Measurements from ENCODE around the gene HJV. TPM values are rescaled to one million over a fixed set of nuclear protein-coding genes. Genes with fewer than 3 reads are reported as not detected.

HJV gene
- total and polyA plus RNA-seq, 2 of the 4 experiments (the other 2 are of a cell fraction), result not detected

DNA sequence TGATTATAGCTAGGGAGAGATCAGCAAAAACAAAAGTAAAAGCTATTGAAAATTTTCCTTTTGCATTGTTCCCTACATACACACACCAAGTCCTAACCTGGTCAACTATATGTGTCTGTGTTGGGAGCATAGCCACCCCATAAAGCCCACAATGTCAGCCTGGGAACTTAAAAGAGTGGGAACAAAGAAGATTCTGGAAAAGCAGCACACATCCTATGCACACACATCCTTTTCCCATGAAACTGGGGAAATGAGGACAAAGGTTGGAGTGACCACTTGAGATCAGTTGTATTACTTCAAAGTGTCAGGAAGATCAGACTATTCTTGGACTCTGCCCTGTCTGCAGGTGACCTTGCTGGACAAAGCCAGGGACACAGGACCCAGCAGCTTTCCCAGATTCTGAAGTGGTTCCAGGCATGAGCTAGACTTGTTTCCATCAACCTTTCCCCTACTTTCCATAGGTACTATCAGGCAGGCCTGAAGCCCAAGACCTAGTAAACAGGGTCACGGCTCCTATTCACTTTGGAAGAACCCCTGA lies 41.0 kb downstream of the HJV start:
- WGBS, 2 experiments (ENCODE audit: extremely low coverage in 2 of 2, insufficient read length in 1 of 2), result no CpG with 5 or more reads among the region's 1 CpG
- H3K9ac ChIP-seq (ENCODE audit: low read depth, low read length), result no peak overlapping the region
- H3K27ac ChIP-seq (ENCODE audit: insufficient read depth, low read length), result peak overlapping the region; percentile 23; the same call in 1 of the 2 replicates
- peak overlapping the region; percentile 85 for H4K5ac ChIP-seq (ENCODE audit: low read depth, low read length)
- in situ Hi-C loops (cut with MboI; ENCODE audit: low sequenced_read_pairs), result no loop called here
- peak overlapping the region; percentile 93 for H2BK120ac ChIP-seq (ENCODE audit: low read depth, low read length)
- peak overlapping the region; percentile 20 to 91; a peak in 3 of 4 replicates for H4K8ac ChIP-seq (ENCODE audit: low read depth in 2 of 2, low read length in 2 of 2)
- peak overlapping the region; percentile 82 for H2AK5ac ChIP-seq (ENCODE audit: low read depth, low read length)
- POLR2A ChIA-PET (ENCODE audit: unreplicated experiment), result interaction anchor here (2.4 kb wide), 1 partner anchor 10 kb away, joined by 11 read pairs; no protein-coding TSS in a partner anchor
- CTCF ChIA-PET, result interaction anchor here (1.1 kb wide), 1 partner anchor 53 kb away, joined by 3 read pairs; the partner anchor contains the start of gene RBM8A
- peak overlapping the region; percentile 89 for H2BK5ac ChIP-seq (ENCODE audit: low read depth, low read length, poor library complexity, severe bottlenecking)
- TF ChIP-seq MAZ (IDR thresholded peaks at IDR 0.05; ENCODE audit: borderline replicate concordance, low read depth, low read length) (no peak), CEBPB (IDR thresholded peaks at IDR 0.05; ENCODE audit: low read depth, low read length) (no peak), RFX5 (IDR thresholded peaks at IDR 0.05; ENCODE audit: low read depth, low read length) (no peak), RAD21 (IDR thresholded peaks at IDR 0.05; ENCODE audit: low read length) (no peak), MAFK (IDR thresholded peaks at IDR 0.05; ENCODE audit: low read depth, low read length) (no peak), NFE2L2 (IDR thresholded peaks at IDR 0.05; ENCODE audit: low read depth, low read length) (no peak), FOS (IDR thresholded peaks at IDR 0.05; ENCODE audit: low read depth, low read length) (no peak), CHD1 (IDR thresholded peaks at IDR 0.05; ENCODE audit: low read depth, low read length) (no peak), BHLHE40 (IDR thresholded peaks at IDR 0.05; ENCODE audit: low read depth, low read length) (no peak), POLR2A (IDR thresholded peaks at IDR 0.05; ENCODE audit: low read depth, low read length) (no peak)
- TF ChIP-seq, protein P1, sequence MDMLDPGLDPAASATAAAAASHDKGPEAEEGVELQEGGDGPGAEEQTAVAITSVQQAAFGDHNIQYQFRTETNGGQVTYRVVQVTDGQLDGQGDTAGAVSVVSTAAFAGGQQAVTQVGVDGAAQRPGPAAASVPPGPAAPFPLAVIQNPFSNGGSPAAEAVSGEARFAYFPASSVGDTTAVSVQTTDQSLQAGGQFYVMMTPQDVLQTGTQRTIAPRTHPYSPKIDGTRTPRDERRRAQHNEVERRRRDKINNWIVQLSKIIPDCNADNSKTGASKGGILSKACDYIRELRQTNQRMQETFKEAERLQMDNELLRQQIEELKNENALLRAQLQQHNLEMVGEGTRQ (IDR thresholded peaks at IDR 0.05; ENCODE audit: low read depth, low read length), result no peak
- TF ChIP-seq, protein P2, sequence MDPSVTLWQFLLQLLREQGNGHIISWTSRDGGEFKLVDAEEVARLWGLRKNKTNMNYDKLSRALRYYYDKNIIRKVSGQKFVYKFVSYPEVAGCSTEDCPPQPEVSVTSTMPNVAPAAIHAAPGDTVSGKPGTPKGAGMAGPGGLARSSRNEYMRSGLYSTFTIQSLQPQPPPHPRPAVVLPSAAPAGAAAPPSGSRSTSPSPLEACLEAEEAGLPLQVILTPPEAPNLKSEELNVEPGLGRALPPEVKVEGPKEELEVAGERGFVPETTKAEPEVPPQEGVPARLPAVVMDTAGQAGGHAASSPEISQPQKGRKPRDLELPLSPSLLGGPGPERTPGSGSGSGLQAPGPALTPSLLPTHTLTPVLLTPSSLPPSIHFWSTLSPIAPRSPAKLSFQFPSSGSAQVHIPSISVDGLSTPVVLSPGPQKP (IDR thresholded peaks at IDR 0.05; ENCODE audit: borderline replicate concordance, low read depth, low read length), result no peak
- TF ChIP-seq, protein P3, sequence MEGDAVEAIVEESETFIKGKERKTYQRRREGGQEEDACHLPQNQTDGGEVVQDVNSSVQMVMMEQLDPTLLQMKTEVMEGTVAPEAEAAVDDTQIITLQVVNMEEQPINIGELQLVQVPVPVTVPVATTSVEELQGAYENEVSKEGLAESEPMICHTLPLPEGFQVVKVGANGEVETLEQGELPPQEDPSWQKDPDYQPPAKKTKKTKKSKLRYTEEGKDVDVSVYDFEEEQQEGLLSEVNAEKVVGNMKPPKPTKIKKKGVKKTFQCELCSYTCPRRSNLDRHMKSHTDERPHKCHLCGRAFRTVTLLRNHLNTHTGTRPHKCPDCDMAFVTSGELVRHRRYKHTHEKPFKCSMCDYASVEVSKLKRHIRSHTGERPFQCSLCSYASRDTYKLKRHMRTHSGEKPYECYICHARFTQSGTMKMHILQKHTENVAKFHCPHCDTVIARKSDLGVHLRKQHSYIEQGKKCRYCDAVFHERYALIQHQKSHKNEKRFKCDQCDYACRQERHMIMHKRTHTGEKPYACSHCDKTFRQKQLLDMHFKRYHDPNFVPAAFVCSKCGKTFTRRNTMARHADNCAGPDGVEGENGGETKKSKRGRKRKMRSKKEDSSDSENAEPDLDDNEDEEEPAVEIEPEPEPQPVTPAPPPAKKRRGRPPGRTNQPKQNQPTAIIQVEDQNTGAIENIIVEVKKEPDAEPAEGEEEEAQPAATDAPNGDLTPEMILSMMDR (conservative IDR thresholded peaks at IDR 0.05; ENCODE audit: low read depth, low read length), result no peak
- no TSS peak for BruUV-seq (replicated peaks)
- peak overlapping the region; percentile 93 for H2AK9ac ChIP-seq (replicated peaks; ENCODE audit: low read depth, low read length, poor library complexity)
- H4K20me1 ChIP-seq (ENCODE audit: insufficient read depth, low read length), result no peaks in the 10 kb centered on the region
- H3K4me2 ChIP-seq (ENCODE audit: low read depth, low read length), result no peak overlapping the region
- H3K14ac ChIP-seq (replicated peaks; ENCODE audit: low read depth, low read length), result peak overlapping the region; percentile 88
- H2BK20ac ChIP-seq (ENCODE audit: low read depth, low read length), result peak overlapping the region; percentile 68
- H3K4me1 ChIP-seq (ENCODE audit: control insufficient read depth, insufficient read depth, low read length), result peaks cover 23% of the 10 kb centered on the region
- no peak for DNase-seq
- H2BK15ac ChIP-seq (ENCODE audit: low read depth, low read length), result peak overlapping the region; percentile 77
- peak overlapping the region; percentile 45; the same call in 1 of the 2 replicates for H3K18ac ChIP-seq (ENCODE audit: low read depth, low read length)
- dilution Hi-C loops (cut with HindIII; ENCODE audit: low sequenced_read_pairs, unreplicated experiment), result no loop called here
- H3K9me3 ChIP-seq (ENCODE audit: control insufficient read depth, insufficient read depth, low read length), result no peaks in the 10 kb centered on the region
- no peak for ATAC-seq (ENCODE audit: low read depth)
- H3K27me3 ChIP-seq (ENCODE audit: control insufficient read depth, insufficient read depth, low read length), result no peaks in the 10 kb centered on the region
- H3K79me1 ChIP-seq (ENCODE audit: low read depth in 1 of 2, low read length in 2 of 2), result peaks cover 4 to 12% of the 10 kb centered on the region in 2 experiments; a peak in 3 of 4 replicates
- H3K36me3 ChIP-seq (ENCODE audit: control insufficient read depth, insufficient read depth, low read length), result no peaks in the 10 kb centered on the region
- H2AFZ ChIP-seq (replicated peaks; ENCODE audit: low read length, poor library complexity), result no peak overlapping the region
- H4K91ac ChIP-seq (ENCODE audit: insufficient read depth, low read depth, low read length), result peak overlapping the region; percentile 82
- no peak overlapping the region for H3K4me3 ChIP-seq (ENCODE audit: insufficient read depth, low read depth, low read length)
- peaks cover 14% of the 10 kb centered on the region for H3K9me1 ChIP-seq (ENCODE audit: insufficient read depth, low read length)
- peak overlapping the region; percentile 17; the same call in 1 of the 2 replicates for H3K56ac ChIP-seq (ENCODE audit: extremely low read depth, insufficient read depth, low read length)
- intact Hi-C loops (cut with micrococcal nuclease), result no loop called here
- peak overlapping the region; percentile 89 for H3K4ac ChIP-seq (ENCODE audit: low read depth, low read length)
- H3K23ac ChIP-seq (ENCODE audit: low read depth, low read length), result peak overlapping the region; percentile 79; the same call in 1 of the 2 replicates

Data from IMR-90 (cell line).